K562 treated with DMSO at 1 percent for 12 hours (cell line): ENCODE results near the gene PDGFB. TPM values are rescaled to one million over a fixed set of nuclear protein-coding genes. Genes with fewer than 3 reads are reported as not detected.

Experiments used
- total RNA-seq: library from RNA; unstranded; fragments of 300-600 nt; gene quantifications from 2 replicates; pipeline ENCODE4 v1.2.3, GENCODE V29; 2022; ENCODE audit not compliant: insufficient read depth

Gene PDGFB
- total RNA-seq: 0.16 TPM in 1 of 2 replicates, not detected in the other

GRCh38 chr22:39244496-39245129 lies at the start of gene PDGFB:
PDGFB (minus strand) TSS chr22:39244982; CDS start chr22:39243963, 1,019 bp downstream.

Other genes starting within 250 kb of the PDGFB start
- gene APOBEC3C, start 230.7 kb downstream of the PDGFB start, total RNA-seq: 47.3 and 54.5 TPM in 2 replicates
- 2.7 and 11.2 TPM in 2 replicates for gene APOBEC3D, start 223.9 kb downstream of the PDGFB start, total RNA-seq
- 0.78 and 4.2 TPM in 2 replicates for gene APOBEC3F, start 204.1 kb downstream of the PDGFB start, total RNA-seq
- gene APOBEC3G, start 167.7 kb downstream of the PDGFB start, total RNA-seq: 7.4 and 11.1 TPM in 2 replicates
- not detected in 2 replicates for gene APOBEC3H, start 147.7 kb downstream of the PDGFB start, total RNA-seq
- gene CBX7, start 92.3 kb downstream of the PDGFB start, total RNA-seq: 5.1 and 7.3 TPM in 2 replicates
- gene RPL3, start 74.6 kb upstream of the PDGFB start, total RNA-seq: 3,946 and 4,438 TPM in 2 replicates
- 12.8 and 14.7 TPM in 2 replicates for gene SYNGR1, start 105.0 kb upstream of the PDGFB start, total RNA-seq
- gene TAB1, start 154.8 kb upstream of the PDGFB start, total RNA-seq: 13.6 and 20.5 TPM in 2 replicates
- gene MGAT3, start 212.0 kb upstream of the PDGFB start, total RNA-seq: 3.1 and 6.0 TPM in 2 replicates